8988T (cell line): ENCODE data around the gene TSPAN6.

Experiments
- DNase-seq: peaks from one replicate; pipeline ENCODE4 v3.0.0; 2011

TSPAN6 gene

GRCh38 chrX:100636321-100636991 lies at the start of gene TSPAN6:
Gene TSPAN6, minus strand, starts transcription at chrX:100636806. Its CDS starts 112 bp downstream, at chrX:100636694.
- DNase-seq = peak; percentile 27

GRCh38 chrX:100685997-100686305 lies 49.3 kb upstream of the TSPAN6 start:
- no peak for DNase-seq

GRCh38 chrX:100685284-100685996 lies 48.8 kb upstream of the TSPAN6 start:
- peak; percentile 11 for DNase-seq

GRCh38 chrX:100682939-100683338 lies 46.3 kb upstream of the TSPAN6 start:
- DNase-seq = no peak

- no peak for DNase-seq
These were observed 45.0 kb upstream of the TSPAN6 start for GRCh38 chrX:100681599-100681998.

GRCh38 chrX:100680756-100681155 lies 44.1 kb upstream of the TSPAN6 start:
- no peak for DNase-seq

- no peak for DNase-seq
These were observed 41.1 kb upstream of the TSPAN6 start for GRCh38 chrX:100677611-100678181.

GRCh38 chrX:100674705-100675104 lies 38.1 kb upstream of the TSPAN6 start:
- no peak for DNase-seq

- DNase-seq = no peak
These were observed 36.9 kb upstream of the TSPAN6 start for GRCh38 chrX:100673397-100673953.

- DNase-seq = no peak
These were observed 36.4 kb upstream of the TSPAN6 start for GRCh38 chrX:100672966-100673365.

GRCh38 chrX:100663642-100664041 lies 27.0 kb upstream of the TSPAN6 start:
- no peak for DNase-seq

- no peak for DNase-seq
These were observed 26.2 kb upstream of the TSPAN6 start for GRCh38 chrX:100662796-100663195.

GRCh38 chrX:100662170-100662569 lies 25.6 kb upstream of the TSPAN6 start:
- DNase-seq = no peak

- DNase-seq = no peak
These were observed 23.0 kb upstream of the TSPAN6 start for GRCh38 chrX:100659431-100660137.

- DNase-seq = no peak
These were observed 22.4 kb upstream of the TSPAN6 start for GRCh38 chrX:100658941-100659381.

GRCh38 chrX:100654261-100654660 lies 17.7 kb upstream of the TSPAN6 start:
- no peak for DNase-seq

- no peak for DNase-seq
These were observed 15.7 kb upstream of the TSPAN6 start for GRCh38 chrX:100652266-100652665.

- DNase-seq = no peak
These were observed 14.2 kb upstream of the TSPAN6 start for GRCh38 chrX:100650841-100651240.

GRCh38 chrX:100649550-100650356 lies 13.1 kb upstream of the TSPAN6 start:
- DNase-seq = no peak

GRCh38 chrX:100648458-100649417 lies 12.1 kb upstream of the TSPAN6 start:
- DNase-seq = no peak

- DNase-seq = no peak
These were observed 11.1 kb upstream of the TSPAN6 start for GRCh38 chrX:100647739-100648138.
